Panc1 (cell line): ENCODE data around the gene HOXC11. TPM values are rescaled to one million over a fixed set of nuclear protein-coding genes. Genes with fewer than 3 reads are reported as not detected.

ENCODE experiments used
- ATAC-seq: fragments of 200-7000 bp; cut with Tn5 transposase; 2 replicates; pipeline ENCODE4 v1.9.1; 2020; ENCODE audit warnings: mild to moderate bottlenecking, moderate library complexity
- BruUV-seq: library from RNA; stranded (reverse); fragments of 400-500 nt; replicated peaks from 2 replicates; lab custom pipeline; 2021; lab: Mats Ljungman, UMichigan
- CTCF ChIA-PET: fragments of 300-600 bp; sonication (Branson Sonifier 250); formaldehyde crosslinking; loops from one replicate; lab custom pipeline; 2022; ENCODE audit warnings: antibody characterized with exemption; lab: Charles Lee
- POLR2A ChIA-PET: fragments of 300-600 bp; sonication (Branson Sonifier 250); formaldehyde crosslinking; loops from one replicate; lab custom pipeline; 2022; ENCODE audit warnings: antibody characterized with exemption; lab: Charles Lee
- DNase-seq: peaks from one replicate; pipeline ENCODE4 v3.0.0-alpha.2; 2010; ENCODE audit warnings: low read depth, low spot score
- H3K27ac ChIP-seq: 2 replicates; pipeline ENCODE4 v1.5.1; 2011; ENCODE audit warnings: mild to moderate bottlenecking, low read length, inconsistent platforms
- H3K27me3 ChIP-seq: fragments of 200-500 bp; sonication (Bioruptor generic); 2 replicates; pipeline ENCODE4 v1.6.0; 2014; ENCODE audit warnings: low read length, inconsistent platforms; ENCODE audit not compliant: control insufficient read depth, insufficient read depth
- H3K36me3 ChIP-seq: fragments of 200-500 bp; sonication (Bioruptor generic); 2 replicates; pipeline ENCODE4 v1.5.1; 2014; ENCODE audit warnings: inconsistent platforms, mild to moderate bottlenecking, low read length, moderate library complexity; ENCODE audit not compliant: control insufficient read depth, insufficient read depth
- H3K4me1 ChIP-seq: 2 replicates; pipeline ENCODE4 v1.5.1; 2011; ENCODE audit warnings: inconsistent platforms, mild to moderate bottlenecking, low read length, moderate library complexity; ENCODE audit not compliant: control insufficient read depth, insufficient read depth
- H3K4me3 ChIP-seq, 2 experiments: 2 replicates each; pipeline ENCODE4 v1.5.1; 2011 to 2012; ENCODE audit warnings: low read depth in 2 of 2, low read length in 2 of 2, mild to moderate bottlenecking in 2 of 2, inconsistent platforms in 1 of 2, moderate library complexity in 1 of 2
- H3K9me3 ChIP-seq: fragments of 200-500 bp; sonication (Bioruptor generic); 2 replicates; pipeline ENCODE4 v1.5.1; 2014; ENCODE audit warnings: low read depth, mild to moderate bottlenecking, inconsistent platforms, low read length, moderate library complexity; ENCODE audit not compliant: control insufficient read depth, insufficient read depth
- POLR2AphosphoS5 ChIP-seq: IDR thresholded peaks from 2 replicates; pipeline ENCODE4 v1.6.1; 2012; ENCODE audit warnings: mild to moderate bottlenecking, low read depth, low read length, moderate library complexity
- SIN3A ChIP-seq: IDR thresholded peaks from 2 replicates; pipeline ENCODE4 v1.6.1; 2012; ENCODE audit warnings: low read depth, mild to moderate bottlenecking, low read length, moderate library complexity, borderline replicate concordance; ENCODE audit not compliant: insufficient read depth
- TCF7L2 ChIP-seq: IDR thresholded peaks from 2 replicates; pipeline ENCODE4 v1.6.1; 2011; ENCODE audit warnings: mild to moderate bottlenecking, low read depth, low read length, inconsistent platforms
- in situ Hi-C: cut with HindIII; loops from 2 replicates; pipeline ENCODE4 v1.10.0; 2016; ENCODE audit warnings: low sequenced_read_pairs, low pct_unique_long_range_greater_than_20kb
- intact Hi-C: fragments of 100-400 bp; cut with micrococcal nuclease; formaldehyde crosslinking; loops from one replicate; pipeline ENCODE4 v1.10.0; 2022; ENCODE audit not compliant: unreplicated experiment
- total RNA-seq: library from RNA; stranded (reverse); gene quantifications from one replicate; pipeline ENCODE4 v1.2.1, GENCODE V29; 2021; ENCODE audit not compliant: unreplicated experiment
- TF ChIP-seq, protein P1 (sequence below): fragments of 450-650 bp; IDR thresholded peaks from 2 replicates; pipeline ENCODE4 v1.5.1; 2017; ENCODE audit warnings: mild to moderate bottlenecking
- TF ChIP-seq, protein P2 (sequence below), 2 experiments: IDR thresholded peaks; 2 replicates each; pipeline ENCODE4 v1.6.1; 2011 to 2012; ENCODE audit warnings: low read depth in 2 of 2, control low read depth in 1 of 2, low read length in 1 of 2, mild to moderate bottlenecking in 1 of 2, moderate library complexity in 1 of 2; ENCODE audit not compliant: insufficient read depth in 1 of 2

Gene HOXC11
- total RNA-seq, 1 experiment from 2014 or later, result 17.0 TPM

DNA sequence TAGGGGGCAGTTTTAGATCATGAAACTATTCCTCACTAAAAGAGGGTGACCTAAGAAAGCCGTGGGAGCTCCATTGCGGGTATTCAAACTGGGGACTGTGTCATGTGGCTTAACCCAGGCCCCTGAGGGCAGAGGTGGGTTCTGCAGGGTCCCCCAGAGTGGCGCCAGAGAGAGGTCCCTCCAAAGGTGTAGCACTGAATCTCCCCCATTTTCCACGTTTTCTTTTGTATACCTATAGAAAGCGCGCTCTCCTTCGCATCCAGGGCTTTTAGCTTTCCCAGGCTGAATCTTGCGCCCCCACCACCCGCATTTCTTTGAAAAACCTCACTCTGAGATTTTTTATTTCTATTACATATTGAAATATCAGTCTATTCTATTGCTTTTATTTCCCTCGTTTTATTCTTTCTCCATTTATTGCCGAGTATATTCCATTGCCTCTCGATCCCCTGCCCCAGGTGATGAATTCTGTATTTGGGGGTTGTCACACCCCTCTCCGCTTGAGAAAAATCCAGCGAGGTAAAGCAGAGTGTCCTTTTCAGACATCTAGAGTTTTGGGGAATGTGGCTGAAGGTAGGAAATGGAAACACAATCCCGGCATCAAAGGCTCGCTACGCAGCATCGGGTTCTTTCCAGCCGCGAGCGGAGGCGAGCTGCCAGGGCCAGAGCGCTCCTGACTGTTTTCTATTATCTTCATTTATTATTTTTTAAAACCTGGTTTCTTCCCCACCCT, 35.2 kb upstream of the HOXC11 start:
- intact Hi-C loops, result loop anchor here (1.0 to 5.0 kb wide), 2 partner anchors 37 to 90 kb away; partner anchors contain the start of gene HOTAIR
- H3K27me3 ChIP-seq, result no peaks in the 10 kb centered on the region

DNA sequence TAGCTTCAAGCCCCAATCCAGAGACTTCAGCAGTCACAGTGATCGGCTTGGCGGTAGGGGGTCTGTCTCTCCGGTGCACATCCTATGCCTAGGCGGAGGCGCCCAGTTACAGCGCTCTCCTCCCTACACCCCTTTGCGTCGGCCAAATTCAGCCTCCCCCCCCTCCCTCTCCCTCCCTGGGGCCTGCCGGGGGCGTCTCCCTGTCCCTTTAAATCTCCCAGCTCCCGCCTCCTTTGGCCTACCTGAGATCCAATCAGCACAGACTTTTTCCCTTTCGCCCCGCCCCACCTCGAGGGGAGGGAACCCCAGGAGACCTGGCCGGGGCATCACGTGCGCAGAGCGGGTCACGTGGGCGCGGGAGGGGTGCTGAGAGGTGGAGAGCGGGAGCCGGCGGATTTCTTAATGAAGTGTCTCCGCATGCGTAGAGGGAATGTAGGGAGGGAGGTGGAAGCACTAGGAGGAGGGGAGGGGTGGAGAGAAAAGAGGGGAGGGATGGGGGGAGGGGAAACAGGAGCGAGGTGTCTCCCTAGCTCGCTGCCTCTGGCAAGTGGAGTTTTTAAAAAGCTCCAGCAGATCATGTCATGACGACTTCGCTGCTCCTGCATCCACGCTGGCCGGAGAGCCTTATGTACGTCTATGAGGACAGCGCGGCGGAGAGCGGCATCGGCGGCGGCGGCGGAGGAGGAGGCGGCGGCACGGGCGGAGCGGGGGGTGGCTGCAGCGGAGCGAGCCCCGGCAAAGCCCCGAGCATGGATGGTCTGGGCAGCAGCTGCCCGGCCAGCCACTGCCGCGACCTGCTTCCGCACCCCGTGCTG, 34.4 kb upstream of the HOXC11 start, which contains the start of gene HOXC13:
Gene HOXC13, plus strand, starts transcription at position 506 of the 815 bp plus-strand sequence. Its CDS starts 76 bp downstream, at position 582.
- ChIA-PET CTCF (interaction anchor here (0.5 to 1.0 kb wide), 3 partner anchors 12 to 281 kb away, joined by 3 to 8 read pairs (median 3); no protein-coding TSS in a partner anchor), POLR2A (interaction anchor here (0.6 to 0.7 kb wide), 3 partner anchors 26 to 54 kb away, joined by 3 to 9 read pairs (median 4); no protein-coding TSS in a partner anchor)
- BruUV-seq, result no TSS peak
- H3K4me3 ChIP-seq, result peak within 1 kb of the TSS; percentile 86 to 98
- DNase-seq, result peak; percentile 95
- in situ Hi-C loops, result no loop called here
- peaks cover 37% of the 10 kb centered on the region for H3K4me1 ChIP-seq
- TF ChIP-seq, protein P1, sequence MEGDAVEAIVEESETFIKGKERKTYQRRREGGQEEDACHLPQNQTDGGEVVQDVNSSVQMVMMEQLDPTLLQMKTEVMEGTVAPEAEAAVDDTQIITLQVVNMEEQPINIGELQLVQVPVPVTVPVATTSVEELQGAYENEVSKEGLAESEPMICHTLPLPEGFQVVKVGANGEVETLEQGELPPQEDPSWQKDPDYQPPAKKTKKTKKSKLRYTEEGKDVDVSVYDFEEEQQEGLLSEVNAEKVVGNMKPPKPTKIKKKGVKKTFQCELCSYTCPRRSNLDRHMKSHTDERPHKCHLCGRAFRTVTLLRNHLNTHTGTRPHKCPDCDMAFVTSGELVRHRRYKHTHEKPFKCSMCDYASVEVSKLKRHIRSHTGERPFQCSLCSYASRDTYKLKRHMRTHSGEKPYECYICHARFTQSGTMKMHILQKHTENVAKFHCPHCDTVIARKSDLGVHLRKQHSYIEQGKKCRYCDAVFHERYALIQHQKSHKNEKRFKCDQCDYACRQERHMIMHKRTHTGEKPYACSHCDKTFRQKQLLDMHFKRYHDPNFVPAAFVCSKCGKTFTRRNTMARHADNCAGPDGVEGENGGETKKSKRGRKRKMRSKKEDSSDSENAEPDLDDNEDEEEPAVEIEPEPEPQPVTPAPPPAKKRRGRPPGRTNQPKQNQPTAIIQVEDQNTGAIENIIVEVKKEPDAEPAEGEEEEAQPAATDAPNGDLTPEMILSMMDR, result no peak
- TF ChIP-seq, protein P2, sequence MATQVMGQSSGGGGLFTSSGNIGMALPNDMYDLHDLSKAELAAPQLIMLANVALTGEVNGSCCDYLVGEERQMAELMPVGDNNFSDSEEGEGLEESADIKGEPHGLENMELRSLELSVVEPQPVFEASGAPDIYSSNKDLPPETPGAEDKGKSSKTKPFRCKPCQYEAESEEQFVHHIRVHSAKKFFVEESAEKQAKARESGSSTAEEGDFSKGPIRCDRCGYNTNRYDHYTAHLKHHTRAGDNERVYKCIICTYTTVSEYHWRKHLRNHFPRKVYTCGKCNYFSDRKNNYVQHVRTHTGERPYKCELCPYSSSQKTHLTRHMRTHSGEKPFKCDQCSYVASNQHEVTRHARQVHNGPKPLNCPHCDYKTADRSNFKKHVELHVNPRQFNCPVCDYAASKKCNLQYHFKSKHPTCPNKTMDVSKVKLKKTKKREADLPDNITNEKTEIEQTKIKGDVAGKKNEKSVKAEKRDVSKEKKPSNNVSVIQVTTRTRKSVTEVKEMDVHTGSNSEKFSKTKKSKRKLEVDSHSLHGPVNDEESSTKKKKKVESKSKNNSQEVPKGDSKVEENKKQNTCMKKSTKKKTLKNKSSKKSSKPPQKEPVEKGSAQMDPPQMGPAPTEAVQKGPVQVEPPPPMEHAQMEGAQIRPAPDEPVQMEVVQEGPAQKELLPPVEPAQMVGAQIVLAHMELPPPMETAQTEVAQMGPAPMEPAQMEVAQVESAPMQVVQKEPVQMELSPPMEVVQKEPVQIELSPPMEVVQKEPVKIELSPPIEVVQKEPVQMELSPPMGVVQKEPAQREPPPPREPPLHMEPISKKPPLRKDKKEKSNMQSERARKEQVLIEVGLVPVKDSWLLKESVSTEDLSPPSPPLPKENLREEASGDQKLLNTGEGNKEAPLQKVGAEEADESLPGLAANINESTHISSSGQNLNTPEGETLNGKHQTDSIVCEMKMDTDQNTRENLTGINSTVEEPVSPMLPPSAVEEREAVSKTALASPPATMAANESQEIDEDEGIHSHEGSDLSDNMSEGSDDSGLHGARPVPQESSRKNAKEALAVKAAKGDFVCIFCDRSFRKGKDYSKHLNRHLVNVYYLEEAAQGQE (IDR thresholded peaks at IDR 0.05; ENCODE audit: insufficient read depth in 1 of 2, low read depth in 2 of 2, low read length in 1 of 2), result no peak
- TF ChIP-seq POLR2AphosphoS5, result peak; percentile 71
- no peak; the same call in 1 of the 2 replicates for TF ChIP-seq SIN3A
- no peak for TF ChIP-seq TCF7L2
- H3K27ac ChIP-seq, result peak within 1 kb of the TSS; percentile 99
- H3K9me3 ChIP-seq, result no peaks in the 10 kb centered on the region
- peak; percentile 82 for ATAC-seq
- peaks cover 5% of the 10 kb centered on the region; the same call in 1 of the 2 replicates for H3K36me3 ChIP-seq
- H3K27me3 ChIP-seq, result no peaks in the 10 kb centered on the region
- intact Hi-C loops, result loop anchor here (1.0 to 5.0 kb wide), 2 partner anchors 36 to 91 kb away; partner anchors contain the start of gene HOTAIR

More for the DNA sequence above, 35.2 kb upstream of the HOXC11 start:
- ChIA-PET POLR2A (interaction anchor here (0.6 kb wide), 1 partner anchor 27 kb away, joined by 3 read pairs; no protein-coding TSS in a partner anchor), CTCF (interaction anchor here (0.5 kb wide), 1 partner anchor 282 kb away, joined by 8 read pairs; no protein-coding TSS in a partner anchor)
- peaks cover 5% of the 10 kb centered on the region; the same call in 1 of the 2 replicates for H3K36me3 ChIP-seq
- ATAC-seq (no peak), DNase-seq (no peak)
- TF ChIP-seq TCF7L2 (no peak), SIN3A (no peak), POLR2AphosphoS5 (no peak)
- TF ChIP-seq, protein P2 (IDR thresholded peaks at IDR 0.05; ENCODE audit: insufficient read depth in 1 of 2, low read depth in 2 of 2, low read length in 1 of 2), result no peak
- TF ChIP-seq, protein P1, result no peak
- H3K27ac ChIP-seq, result peak overlapping the region; percentile 75
- H3K4me3 ChIP-seq, result peak overlapping the region; percentile 86 to 98
- no peaks in the 10 kb centered on the region for H3K9me3 ChIP-seq
- peaks cover 34% of the 10 kb centered on the region for H3K4me1 ChIP-seq
- BruUV-seq, result TSS peak; percentile 89
- in situ Hi-C loops, result no loop called here
